ENCODE results near the gene PTPN18. TPM values are rescaled to one million over a fixed set of nuclear protein-coding genes. Genes with fewer than 3 reads are reported as not detected.

The PTPN18 gene
- total and polyA plus RNA-seq, 2 of the 4 experiments (the other 2 are of a cell fraction): 9.7 to 15.5 TPM

DNA sequence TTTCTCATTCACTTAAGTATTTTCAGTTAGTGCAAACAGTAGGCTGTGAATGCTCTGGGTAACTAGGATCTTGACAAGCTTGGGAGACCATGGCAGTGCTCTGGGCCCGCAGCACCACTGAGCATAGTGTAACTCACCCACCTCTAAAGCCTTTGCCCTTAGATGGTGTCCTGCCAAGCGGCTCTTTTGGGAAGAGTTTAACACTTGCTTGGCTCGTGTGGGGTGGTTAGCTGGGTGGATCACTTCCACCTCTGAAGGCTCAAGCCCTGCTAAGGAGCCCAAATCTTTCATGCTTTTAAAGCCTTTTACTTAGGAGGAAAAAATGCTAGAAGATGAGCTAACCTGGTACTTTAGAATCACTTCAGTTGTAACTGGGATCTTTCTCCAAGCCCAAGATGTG lies 33.9 kb downstream of the PTPN18 start:
- no peaks in the 10 kb centered on the region; the same call in 1 of the 2 replicates for H3K9me1 ChIP-seq (ENCODE audit: insufficient read depth, low read length)
- TF ChIP-seq RCOR1 (IDR thresholded peaks at IDR 0.05; ENCODE audit: insufficient replicate concordance, low read length): no peak
- TF ChIP-seq, protein P1, sequence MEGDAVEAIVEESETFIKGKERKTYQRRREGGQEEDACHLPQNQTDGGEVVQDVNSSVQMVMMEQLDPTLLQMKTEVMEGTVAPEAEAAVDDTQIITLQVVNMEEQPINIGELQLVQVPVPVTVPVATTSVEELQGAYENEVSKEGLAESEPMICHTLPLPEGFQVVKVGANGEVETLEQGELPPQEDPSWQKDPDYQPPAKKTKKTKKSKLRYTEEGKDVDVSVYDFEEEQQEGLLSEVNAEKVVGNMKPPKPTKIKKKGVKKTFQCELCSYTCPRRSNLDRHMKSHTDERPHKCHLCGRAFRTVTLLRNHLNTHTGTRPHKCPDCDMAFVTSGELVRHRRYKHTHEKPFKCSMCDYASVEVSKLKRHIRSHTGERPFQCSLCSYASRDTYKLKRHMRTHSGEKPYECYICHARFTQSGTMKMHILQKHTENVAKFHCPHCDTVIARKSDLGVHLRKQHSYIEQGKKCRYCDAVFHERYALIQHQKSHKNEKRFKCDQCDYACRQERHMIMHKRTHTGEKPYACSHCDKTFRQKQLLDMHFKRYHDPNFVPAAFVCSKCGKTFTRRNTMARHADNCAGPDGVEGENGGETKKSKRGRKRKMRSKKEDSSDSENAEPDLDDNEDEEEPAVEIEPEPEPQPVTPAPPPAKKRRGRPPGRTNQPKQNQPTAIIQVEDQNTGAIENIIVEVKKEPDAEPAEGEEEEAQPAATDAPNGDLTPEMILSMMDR (conservative IDR thresholded peaks at IDR 0.05; ENCODE audit: low read depth, low read length): no peak
- no peak for TF ChIP-seq CEBPB (IDR thresholded peaks at IDR 0.05; ENCODE audit: low read depth, low read length)
- TF ChIP-seq, protein P2, sequence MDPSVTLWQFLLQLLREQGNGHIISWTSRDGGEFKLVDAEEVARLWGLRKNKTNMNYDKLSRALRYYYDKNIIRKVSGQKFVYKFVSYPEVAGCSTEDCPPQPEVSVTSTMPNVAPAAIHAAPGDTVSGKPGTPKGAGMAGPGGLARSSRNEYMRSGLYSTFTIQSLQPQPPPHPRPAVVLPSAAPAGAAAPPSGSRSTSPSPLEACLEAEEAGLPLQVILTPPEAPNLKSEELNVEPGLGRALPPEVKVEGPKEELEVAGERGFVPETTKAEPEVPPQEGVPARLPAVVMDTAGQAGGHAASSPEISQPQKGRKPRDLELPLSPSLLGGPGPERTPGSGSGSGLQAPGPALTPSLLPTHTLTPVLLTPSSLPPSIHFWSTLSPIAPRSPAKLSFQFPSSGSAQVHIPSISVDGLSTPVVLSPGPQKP (IDR thresholded peaks at IDR 0.05; ENCODE audit: borderline replicate concordance, low read depth, low read length): no peak
- TF ChIP-seq NFE2L2 (IDR thresholded peaks at IDR 0.05; ENCODE audit: low read depth, low read length): no peak
- no peak for TF ChIP-seq MXI1 (IDR thresholded peaks at IDR 0.05; ENCODE audit: borderline replicate concordance, low read depth, low read length)
- TF ChIP-seq RAD21 (IDR thresholded peaks at IDR 0.05; ENCODE audit: low read length): no peak
- TF ChIP-seq MAZ (IDR thresholded peaks at IDR 0.05; ENCODE audit: borderline replicate concordance, low read depth, low read length): no peak
- H2BK15ac ChIP-seq (ENCODE audit: low read depth, low read length): no peak overlapping the region
- H3K27me3 ChIP-seq (ENCODE audit: control insufficient read depth, insufficient read depth, low read length): no peaks in the 10 kb centered on the region
- H3K56ac ChIP-seq (ENCODE audit: extremely low read depth, insufficient read depth, low read length): no peak overlapping the region
- H4K5ac ChIP-seq (ENCODE audit: low read depth, low read length): no peak overlapping the region
- WGBS, 2 experiments (ENCODE audit: extremely low coverage in 2 of 2, insufficient read length in 1 of 2): no CpG with 5 or more reads among the region's 3 CpGs
- H3K23ac ChIP-seq (ENCODE audit: low read depth, low read length): no peak overlapping the region
- no peak overlapping the region for H4K91ac ChIP-seq (ENCODE audit: insufficient read depth, low read depth, low read length)
- in situ Hi-C loops (cut with MboI; ENCODE audit: low sequenced_read_pairs): no loop called here
- dilution Hi-C loops (cut with HindIII; ENCODE audit: low sequenced_read_pairs, unreplicated experiment): no loop called here
- H3K4me1 ChIP-seq (ENCODE audit: control insufficient read depth, insufficient read depth, low read length): peaks cover 11% of the 10 kb centered on the region
- H3K9ac ChIP-seq (ENCODE audit: low read depth, low read length): no peak overlapping the region
- H3K36me3 ChIP-seq (ENCODE audit: control insufficient read depth, insufficient read depth, low read length): no peaks in the 10 kb centered on the region
- no peak overlapping the region for H2AK5ac ChIP-seq (ENCODE audit: low read depth, low read length)
- H3K27ac ChIP-seq (ENCODE audit: insufficient read depth, low read length): no peak overlapping the region
- intact Hi-C loops (cut with micrococcal nuclease): loop anchor here (2.0 kb wide), 1 partner anchor 17 kb away; no protein-coding TSS in a partner anchor
- no peak overlapping the region for H2AK9ac ChIP-seq (replicated peaks; ENCODE audit: low read depth, low read length, poor library complexity)
- ATAC-seq (ENCODE audit: low read depth) (no peak), DNase-seq (no peak)
- no peak overlapping the region for H2BK20ac ChIP-seq (ENCODE audit: low read depth, low read length)
- H3K4me3 ChIP-seq (ENCODE audit: insufficient read depth, low read depth, low read length): no peak overlapping the region
- H2AFZ ChIP-seq (replicated peaks; ENCODE audit: low read length, poor library complexity): no peak overlapping the region
- no peak overlapping the region for H4K8ac ChIP-seq (ENCODE audit: low read depth in 2 of 2, low read length in 2 of 2)
- H4K20me1 ChIP-seq (ENCODE audit: insufficient read depth, low read length): no peaks in the 10 kb centered on the region
- no peak overlapping the region for H2BK120ac ChIP-seq (ENCODE audit: low read depth, low read length)
- H2BK5ac ChIP-seq (ENCODE audit: low read depth, low read length, poor library complexity, severe bottlenecking): no peak overlapping the region
- BruUV-seq (replicated peaks): no TSS peak
- ChIA-PET CTCF (no interaction called here), POLR2A (ENCODE audit: unreplicated experiment) (no interaction called here)
- H3K18ac ChIP-seq (ENCODE audit: low read depth, low read length): no peak overlapping the region
- H3K4ac ChIP-seq (ENCODE audit: low read depth, low read length): no peak overlapping the region
- H3K79me1 ChIP-seq (ENCODE audit: low read depth in 1 of 2, low read length in 2 of 2): peaks cover 7 to 11% of the 10 kb centered on the region in 2 experiments; a peak in 2 of 4 replicates
- no peak overlapping the region for H3K4me2 ChIP-seq (ENCODE audit: low read depth, low read length)
- H3K14ac ChIP-seq (replicated peaks; ENCODE audit: low read depth, low read length): no peak overlapping the region
- H3K9me3 ChIP-seq (ENCODE audit: control insufficient read depth, insufficient read depth, low read length): no peaks in the 10 kb centered on the region

All from IMR-90 (cell line).